Epithelial cell of esophagus (primary cell): ENCODE results near the gene PGC.

Source experiments
- DNase-seq: peaks from one replicate; pipeline ENCODE4 v3.0.0; 2010; ENCODE audit warnings: low read depth
- H3K4me3 ChIP-seq: 2 replicates; pipeline ENCODE4 v1.5.1; 2011; ENCODE audit warnings: mild to moderate bottlenecking, low read length, control low read depth
- TF ChIP-seq, protein P1 (sequence below): IDR thresholded peaks from 2 replicates; pipeline ENCODE4 v1.5.1; 2011; ENCODE audit warnings: low read depth, mild to moderate bottlenecking, low read length, control low read depth, inconsistent platforms; ENCODE audit not compliant: insufficient read depth; ENCODE audit errors: missing control alignments

Gene PGC

DNA sequence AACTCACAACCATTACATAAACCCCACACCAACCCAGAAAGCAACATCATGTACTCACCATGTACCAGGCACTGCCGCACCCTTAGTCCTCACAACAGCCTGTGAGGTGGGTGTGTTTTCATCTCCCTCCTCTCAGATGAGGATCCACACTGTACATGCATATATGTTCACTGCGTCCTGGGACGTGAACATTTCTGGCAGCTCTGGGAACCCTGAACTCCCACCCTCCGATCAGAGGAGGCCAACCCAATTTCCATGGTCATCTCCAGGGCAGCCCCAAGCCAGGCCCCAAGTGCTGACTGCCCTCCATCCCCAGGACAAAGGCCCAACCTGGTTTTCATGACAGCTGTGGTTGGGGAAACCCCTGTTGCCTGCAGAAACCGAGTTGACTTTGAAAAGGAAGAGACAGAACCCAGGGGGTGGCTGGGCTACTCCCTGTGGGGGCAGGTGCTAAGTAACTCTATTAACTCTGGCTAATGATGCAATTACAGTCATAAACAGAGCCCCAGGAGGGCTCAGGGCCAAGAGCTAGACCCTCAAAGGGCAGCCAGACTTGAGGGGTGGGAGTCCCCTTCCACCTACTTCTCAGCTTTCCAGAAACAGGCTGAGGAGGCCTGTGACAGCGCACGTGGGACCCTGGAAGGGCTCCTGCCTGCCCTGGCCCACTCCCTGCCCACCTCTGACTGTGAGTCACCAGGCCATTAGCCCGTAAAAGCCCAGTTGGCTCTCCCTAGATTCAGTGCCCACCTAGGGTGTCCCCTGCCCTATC is 14.4 kb downstream of the PGC start:
- peak overlapping the region; percentile 4 for H3K4me3 ChIP-seq
- TF ChIP-seq, protein P1, sequence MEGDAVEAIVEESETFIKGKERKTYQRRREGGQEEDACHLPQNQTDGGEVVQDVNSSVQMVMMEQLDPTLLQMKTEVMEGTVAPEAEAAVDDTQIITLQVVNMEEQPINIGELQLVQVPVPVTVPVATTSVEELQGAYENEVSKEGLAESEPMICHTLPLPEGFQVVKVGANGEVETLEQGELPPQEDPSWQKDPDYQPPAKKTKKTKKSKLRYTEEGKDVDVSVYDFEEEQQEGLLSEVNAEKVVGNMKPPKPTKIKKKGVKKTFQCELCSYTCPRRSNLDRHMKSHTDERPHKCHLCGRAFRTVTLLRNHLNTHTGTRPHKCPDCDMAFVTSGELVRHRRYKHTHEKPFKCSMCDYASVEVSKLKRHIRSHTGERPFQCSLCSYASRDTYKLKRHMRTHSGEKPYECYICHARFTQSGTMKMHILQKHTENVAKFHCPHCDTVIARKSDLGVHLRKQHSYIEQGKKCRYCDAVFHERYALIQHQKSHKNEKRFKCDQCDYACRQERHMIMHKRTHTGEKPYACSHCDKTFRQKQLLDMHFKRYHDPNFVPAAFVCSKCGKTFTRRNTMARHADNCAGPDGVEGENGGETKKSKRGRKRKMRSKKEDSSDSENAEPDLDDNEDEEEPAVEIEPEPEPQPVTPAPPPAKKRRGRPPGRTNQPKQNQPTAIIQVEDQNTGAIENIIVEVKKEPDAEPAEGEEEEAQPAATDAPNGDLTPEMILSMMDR = no peak
- peak; percentile 53 for DNase-seq

DNA sequence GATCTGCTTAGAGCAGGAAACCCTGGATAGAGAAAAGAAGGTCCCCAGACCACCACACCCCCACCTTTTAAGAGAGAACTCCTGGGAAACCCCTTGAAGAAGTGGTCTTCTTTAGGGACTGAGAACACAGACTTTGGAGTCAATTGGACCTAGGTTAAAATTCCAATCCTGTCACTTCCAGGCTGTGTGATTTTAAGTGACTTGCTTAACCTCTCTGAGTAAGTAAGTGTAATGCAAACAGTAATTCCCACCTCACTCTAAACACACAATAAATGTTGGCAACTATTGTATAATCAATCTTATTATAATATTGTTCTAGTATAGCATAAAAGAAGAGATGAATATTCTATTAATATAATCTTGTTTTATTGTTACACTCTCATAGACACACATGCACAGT is 15.0 kb downstream of the PGC start:
- H3K4me3 ChIP-seq = no peak overlapping the region
- no peak for DNase-seq
- TF ChIP-seq, protein P1 = no peak

DNA sequence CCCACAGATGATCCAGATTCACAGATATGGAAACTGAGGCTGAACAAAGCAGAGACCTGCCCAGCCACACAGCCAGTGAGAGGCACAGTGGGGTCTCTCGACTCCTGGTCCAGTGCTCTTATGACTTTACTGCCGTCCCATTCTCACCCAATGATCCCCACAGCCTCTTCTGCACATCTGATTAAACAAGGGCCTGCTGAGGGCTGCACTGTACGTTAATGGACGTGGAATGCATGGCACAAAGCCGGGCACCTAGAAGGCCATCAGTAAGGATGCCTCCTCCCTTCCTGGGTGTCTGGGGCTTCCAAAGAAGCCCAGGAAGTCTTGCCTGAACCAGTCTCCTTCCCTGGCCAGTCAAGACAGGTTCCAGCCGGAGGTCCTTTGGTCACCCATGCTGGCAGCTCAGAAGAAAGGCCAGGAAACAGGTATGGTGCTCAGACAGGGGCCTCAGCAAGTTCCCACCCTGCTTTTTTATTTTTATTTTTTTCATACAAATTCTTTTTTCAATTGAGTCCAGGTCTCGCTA is 15.6 kb downstream of the PGC start:
- TF ChIP-seq, protein P1 = no peak
- H3K4me3 ChIP-seq = no peak overlapping the region
- peak; percentile 58 for DNase-seq

DNA sequence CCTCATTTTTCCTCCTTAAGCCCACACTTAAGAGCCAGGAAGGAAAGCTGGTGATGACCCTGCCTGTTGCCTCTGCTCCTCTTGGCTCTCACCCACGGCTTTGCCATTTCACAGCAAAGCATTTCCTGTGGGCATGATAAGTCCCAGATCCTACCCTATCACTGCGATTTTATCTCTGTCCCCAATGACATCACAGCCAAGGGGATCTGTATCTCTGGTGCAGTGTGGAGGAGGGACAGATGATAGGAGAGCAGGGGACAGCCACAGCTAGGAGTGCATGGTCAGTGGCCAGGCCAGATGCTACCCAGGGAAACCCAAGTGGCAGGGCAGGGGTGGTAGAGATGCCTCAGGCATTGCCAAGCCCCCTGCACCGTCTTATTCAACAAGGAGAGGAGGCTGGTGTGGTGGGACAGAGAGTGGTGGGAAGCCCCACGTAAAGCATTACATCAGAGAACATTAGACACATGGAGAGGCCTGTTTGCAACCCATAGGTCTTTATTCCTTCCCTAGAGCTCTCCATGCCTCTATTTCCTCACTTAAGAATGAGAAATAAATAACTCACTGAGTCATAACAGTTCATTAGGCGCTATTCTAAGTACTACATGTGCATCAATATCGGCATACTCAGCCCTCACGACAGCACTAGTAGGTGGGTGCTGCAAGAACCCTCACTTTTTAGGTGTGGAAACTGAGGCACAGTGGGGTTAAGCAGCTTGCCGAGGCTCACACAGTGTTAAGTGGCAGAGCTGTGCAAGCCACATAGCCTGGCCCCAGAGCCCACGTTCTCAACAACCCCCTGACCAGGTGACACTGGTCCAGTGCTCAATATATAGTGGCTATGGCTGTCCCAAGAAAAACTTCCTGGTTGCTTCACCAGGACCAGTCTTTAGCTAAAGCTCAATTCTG is 16.4 kb downstream of the PGC start:
- no peak overlapping the region for H3K4me3 ChIP-seq
- TF ChIP-seq, protein P1 = no peak
- DNase-seq = no peak

DNA sequence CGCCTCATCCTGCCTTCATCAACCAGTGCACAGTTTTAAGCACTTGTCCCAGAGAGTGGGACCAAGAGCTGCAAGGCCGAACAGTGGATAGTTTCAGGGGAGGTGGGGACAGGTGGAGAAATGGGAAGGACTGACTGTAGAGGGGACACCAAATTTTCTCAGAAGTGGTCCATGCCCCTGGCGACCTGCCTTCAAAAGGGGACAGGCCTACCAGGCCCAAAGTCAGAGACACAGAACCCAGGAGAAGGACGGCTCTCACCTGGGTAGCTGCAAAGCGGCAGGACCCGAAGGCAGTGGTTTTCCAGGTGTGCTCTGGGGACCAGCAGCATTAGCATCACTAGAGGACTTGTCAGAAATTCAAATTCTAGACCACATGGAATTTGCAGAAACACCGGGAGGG is 17.6 kb downstream of the PGC start:
- TF ChIP-seq, protein P1 = no peak
- DNase-seq = no peak
- no peak overlapping the region for H3K4me3 ChIP-seq

DNA sequence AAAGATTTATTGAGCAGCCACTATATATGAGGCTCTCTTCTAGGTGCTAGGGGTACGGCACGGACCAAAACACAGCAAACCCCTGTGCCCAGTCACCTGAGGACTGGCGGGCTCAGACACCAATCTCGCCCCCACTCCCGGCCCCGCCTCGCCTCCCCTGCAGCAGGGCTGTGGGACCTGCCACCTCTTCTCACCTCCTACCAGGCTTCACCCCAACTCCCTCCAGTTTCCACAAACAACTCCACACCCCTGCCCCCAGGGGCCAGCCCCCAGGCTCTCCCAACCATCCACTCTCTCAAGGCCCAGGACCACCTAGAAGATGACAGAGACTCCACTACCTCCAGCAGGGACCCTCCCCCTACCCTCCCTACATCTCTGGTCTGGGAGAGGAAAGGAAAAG is 18.2 kb downstream of the PGC start:
- TF ChIP-seq, protein P1 = no peak
- no peak for DNase-seq
- no peak overlapping the region for H3K4me3 ChIP-seq
